Femur (tissue), 1 donor: Measurements from ENCODE around the gene GGACT.

Source experiments
- DNase-seq: peaks from one replicate; pipeline ENCODE4 v3.0.0-alpha.2; 2017

GGACT gene

DNA sequence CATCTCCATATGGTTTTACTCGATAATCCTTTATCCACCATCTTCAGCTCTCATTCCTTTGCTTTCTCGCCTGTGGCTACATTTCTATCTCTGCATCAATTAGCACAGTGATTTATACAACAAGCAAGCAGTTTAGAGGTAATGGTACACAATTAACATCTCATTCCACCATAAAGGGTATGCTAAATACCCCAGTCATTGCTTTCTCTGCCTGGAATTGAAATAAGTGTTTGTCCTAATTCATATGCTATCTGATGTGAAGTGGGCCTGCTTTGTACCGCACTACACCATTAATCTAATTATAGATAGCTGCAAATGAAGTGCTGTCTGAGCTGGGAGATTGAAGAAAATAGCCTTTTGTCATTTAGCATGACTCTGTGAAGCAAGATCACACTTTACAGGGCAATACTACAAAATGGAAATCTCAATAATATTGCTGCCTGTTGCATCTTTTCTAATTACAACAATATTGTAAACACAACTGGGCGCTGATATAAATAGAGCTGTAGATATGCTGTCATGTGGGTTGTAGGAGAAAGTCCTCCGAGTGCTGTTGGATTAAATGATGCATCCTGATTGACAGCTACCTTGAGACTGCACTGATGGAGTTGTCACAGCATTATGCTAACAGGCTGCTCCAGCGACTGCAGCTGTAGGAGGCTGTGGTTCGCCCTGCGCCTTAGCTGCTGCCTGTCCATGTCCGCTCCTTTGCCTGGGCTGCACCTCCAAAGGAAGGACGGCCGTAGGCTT, 78.2 kb downstream of the GGACT start:
- DNase-seq, result no peak

DNA sequence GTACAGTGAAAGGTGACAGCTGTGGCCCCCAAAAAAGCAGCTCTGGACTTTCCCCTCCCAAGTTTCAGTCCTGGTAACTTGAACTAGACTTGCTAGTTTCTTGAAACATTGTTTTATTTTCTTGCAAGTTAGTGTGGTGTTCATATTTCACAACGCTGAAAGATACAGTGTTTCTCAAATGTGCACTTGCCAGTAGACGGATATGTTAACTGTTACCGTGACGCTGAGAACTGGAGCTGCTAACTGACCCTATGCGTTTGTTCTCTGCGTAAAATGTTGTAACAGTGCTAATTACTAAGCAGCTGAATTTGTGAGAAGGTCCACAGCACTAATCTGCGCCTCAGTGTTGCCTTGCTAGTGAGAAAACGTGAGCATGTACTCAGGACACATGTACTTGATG, 79.6 kb downstream of the GGACT start:
- no peak for DNase-seq

DNA sequence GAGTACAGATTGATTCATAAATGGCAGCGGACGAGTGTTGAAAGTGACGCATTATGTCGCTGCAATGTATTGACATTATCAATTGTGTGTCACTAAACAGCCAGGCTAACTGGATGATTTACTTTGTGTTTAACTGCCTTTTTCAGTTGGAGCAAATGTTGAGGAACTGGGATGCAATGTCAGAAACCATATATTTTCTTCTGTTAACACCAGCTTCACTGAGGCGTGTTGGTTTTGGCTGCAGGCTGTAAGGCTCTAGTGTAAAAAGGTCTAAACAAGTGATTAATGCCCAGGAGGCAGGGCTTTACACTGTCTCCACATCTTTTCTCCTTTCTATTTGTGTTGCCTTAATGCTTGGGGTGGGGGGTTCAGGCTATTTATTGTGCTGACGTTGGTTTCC, 80.1 kb downstream of the GGACT start:
- DNase-seq, result no peak

DNA sequence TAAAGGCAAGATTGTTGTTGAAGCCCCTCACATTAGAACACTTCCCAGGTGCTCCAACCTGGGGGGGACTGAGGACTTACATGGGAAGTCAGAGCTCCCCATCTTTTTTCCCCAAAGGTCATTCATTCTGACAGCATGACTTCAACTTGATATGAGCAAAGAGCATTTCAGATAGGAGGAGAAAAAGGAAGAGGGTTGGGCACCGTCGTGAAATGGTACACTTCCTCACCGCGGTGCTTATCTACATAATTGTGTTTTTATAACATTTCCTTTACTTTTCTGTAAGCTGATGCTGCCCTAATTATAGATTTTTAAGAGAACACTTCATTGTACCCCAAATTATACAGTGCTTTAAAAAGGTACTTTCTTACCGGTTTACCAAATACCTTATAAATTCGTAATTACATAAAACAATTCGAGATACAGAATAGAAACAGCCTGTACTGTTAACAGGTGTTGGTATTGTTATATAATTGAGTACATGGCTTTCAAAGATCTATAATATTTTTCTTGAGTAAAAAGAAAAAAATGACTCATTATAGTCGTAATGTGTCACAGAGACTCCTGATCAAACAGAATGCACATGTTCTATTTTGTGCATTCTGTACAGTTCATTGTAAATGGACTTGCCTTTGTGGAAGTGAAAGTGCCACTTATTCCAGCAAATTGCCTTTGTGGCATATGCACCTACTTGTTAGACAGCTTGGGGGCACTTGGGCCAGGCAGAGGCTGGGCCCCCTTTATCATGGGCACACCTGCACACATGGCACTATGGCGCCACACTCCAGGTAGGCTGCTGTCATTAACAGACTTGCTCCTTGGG, 81.8 kb downstream of the GGACT start:
- DNase-seq, result no peak

DNA sequence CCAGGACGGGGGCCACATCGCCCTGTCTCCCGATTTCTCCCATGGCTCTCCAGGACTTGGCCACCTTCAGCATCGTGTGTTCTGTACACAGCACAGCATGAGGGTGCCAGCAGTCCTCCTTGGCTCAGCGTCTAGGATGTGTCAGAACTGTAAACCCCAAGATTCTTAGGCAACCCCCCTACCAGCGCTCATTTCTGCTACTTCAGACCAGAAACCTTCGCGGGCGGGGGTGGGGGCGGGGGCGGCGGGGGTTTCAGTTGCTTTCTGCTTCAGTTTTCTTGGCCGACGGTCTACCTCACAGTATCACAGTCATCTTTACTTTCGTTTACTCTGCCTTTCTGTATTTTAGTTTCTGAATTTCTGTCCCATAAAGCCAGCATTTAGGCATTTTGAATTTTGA, 82.4 kb downstream of the GGACT start:
- no peak for DNase-seq

DNA sequence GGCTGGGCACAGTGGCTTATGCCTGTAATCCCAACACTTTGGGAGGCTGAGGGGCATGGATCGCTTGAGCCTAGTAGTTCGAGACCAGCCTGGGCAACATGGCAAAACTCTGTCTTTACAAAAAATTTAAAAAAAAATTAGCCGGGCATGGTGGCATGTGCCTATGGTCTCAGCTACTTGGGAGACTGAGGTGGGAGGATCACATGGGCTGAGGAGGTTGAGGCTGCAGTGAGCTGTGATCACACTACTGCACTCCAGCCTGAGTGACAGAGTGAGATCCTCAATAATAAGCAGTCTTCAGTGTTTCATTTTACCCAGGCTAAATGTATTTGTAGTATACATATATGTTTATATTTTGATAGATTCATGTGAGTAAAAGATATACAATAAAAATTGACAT, 85.0 kb downstream of the GGACT start:
- DNase-seq, result no peak

DNA sequence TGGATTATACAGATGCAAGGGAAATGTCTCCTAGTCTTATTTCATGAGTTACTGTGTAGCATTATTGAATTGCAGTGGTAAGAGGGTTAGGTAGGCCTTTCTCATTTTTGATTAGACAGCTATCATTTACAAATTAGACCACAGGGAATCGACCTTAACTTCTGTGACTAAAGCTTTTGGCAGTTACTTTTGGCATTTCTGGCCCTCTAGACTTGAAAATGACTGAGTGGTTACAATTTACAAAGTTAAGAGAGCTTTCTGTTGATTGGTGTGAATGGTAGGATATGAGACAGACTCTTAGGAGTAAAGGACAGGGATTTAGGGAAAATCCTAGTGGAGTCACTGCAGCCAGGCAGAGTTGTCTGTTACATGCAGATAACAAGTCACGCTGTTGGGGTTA, 86.1 kb downstream of the GGACT start:
- no peak for DNase-seq

DNA sequence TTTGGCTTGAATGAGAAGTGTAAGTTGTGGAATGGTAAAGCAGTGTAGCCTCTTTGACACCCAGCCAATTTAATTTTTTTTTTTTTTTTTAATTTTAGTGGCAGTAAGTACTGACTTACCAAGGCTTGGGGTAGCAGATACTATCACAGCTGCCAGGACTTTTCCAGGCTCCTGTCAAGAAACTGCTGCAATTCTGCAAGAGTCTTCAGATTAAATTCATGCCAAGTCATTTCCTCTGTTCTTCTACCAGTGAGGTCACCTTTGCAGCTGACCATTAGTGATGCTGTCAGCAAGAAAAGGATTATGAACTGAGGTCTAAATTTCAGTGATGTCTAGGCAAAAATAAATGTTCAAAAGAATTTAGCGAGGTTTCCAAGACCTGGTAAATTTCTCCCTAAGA, 91.2 kb downstream of the GGACT start:
- no peak for DNase-seq

DNA sequence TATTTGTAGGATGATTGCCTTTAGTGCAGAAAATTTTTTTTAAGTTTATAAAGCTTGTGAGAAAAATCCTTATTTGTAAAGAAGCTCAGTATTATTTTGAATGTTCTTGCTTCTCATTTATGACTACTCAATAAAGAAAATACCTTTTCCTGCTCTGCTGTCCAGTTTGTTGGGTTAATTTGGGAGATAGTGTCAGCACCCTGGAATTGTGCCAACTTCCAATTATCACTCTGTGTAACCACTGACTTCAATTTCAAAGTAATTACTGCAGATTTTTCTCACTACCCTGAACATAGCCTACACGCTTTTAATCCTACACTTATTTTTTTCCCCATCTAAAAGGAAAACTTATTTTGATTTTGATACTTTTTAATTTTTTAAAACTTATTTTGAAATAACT, 93.1 kb downstream of the GGACT start:
- no peak for DNase-seq

DNA sequence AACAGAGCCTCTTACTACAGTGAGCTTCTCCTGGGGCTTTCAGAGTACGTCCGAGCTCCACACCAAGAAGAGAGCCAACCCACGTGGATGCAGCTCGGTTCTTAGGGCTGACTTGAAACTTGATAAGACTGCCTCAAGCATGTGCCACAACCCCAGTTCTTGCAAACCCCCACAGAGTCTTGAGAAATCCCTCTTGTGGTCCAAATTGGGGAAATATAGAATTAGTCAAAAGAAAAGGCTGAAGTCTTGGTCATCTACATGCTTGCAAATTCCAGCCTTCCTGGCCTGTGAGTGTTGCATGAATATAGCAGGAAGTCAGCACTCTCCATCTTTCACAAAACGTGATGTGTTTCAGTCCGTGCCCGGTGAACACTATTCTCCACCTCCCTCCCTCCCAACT, 95.2 kb downstream of the GGACT start:
- DNase-seq, result no peak

DNA sequence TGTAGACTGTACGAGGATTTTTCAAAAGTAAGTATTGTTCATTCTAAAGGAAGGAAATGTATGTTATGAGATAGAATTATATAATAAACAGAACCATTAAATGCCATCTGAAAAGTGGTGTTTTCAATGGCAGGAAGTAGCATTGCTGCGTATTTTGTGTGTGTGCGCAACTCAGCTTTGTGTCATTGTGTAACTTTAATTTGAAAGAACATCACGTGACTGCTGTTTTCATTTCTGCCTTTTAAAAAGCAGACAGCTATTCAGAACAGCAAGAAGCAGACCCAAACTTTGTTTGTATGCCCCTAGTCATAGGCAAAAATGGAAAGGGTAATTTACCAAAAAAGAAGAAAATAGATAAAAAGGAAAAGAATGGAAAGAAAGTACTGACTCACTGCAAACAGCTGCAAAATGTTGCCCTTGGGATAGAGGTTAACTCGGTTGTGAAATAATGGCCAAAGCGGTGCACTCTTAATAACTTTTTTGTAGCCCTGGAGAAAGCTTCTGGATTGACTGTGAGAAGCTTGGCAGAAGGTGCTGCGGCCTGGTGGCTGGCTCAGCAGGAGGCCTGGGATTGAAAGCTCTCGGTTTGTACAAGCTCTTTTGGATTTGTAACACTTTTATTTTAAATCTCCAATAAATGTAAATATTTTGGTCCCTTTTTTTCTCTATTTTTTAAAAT, 97.3 kb downstream of the GGACT start:
- no peak for DNase-seq

DNA sequence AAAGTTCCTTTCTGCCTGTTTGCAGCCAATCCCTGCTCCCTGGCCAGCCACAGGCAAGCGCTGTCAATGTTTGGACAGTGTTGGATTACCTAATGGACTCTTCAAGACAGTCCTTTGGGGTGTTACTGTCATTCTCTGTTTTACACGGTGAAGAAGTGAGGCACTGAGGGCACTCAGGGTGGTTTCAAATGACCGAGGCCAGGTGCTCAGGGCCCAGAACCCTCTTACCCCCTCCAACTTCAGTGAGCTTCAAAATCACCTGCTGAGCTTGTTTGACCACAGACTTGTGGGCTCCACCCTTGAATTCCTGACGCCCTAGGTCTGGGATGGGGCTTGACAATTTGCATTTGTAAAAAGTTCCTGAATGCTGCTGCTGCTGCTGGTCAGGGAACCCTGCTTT, 97.9 kb downstream of the GGACT start:
- DNase-seq, result no peak

DNA sequence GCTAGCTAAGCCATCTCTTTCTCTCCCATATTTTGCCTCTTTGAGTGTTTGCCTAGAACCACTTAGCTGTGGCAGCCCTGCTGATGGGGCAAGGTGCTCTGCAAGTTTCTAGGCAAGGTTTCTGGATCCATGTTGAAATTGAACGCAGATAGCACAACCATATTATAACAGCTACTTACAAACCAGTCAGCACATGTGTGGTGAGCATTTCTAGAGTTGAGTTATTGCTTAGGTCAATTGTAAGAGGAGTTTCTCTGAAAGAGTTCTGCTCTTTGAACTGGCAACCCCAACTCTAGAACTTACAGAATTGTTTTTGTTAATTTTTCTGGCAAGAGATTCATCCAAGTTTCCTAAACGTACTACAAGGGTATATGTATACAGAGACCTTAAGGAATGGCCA, 103.3 kb downstream of the GGACT start:
- DNase-seq, result no peak

DNA sequence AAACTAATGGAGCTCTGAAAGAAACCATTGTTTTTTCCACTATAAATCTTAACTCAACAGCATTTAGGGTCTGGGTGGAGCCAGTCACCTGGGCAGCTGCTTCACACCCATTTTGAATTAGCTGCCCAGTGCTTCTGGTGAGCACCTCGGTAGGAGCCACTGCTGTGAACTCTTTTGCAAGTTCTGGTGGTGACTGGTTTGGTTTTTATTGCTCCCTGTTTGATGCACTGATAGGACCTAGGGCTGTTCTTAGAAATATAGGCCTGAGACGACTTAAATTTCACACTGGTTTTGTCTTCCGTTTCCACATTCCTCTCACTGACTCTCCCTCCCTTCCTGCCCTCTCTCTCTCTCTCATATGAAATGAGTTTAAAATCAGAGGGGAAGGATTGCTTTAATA, 103.9 kb downstream of the GGACT start:
- no peak for DNase-seq

DNA sequence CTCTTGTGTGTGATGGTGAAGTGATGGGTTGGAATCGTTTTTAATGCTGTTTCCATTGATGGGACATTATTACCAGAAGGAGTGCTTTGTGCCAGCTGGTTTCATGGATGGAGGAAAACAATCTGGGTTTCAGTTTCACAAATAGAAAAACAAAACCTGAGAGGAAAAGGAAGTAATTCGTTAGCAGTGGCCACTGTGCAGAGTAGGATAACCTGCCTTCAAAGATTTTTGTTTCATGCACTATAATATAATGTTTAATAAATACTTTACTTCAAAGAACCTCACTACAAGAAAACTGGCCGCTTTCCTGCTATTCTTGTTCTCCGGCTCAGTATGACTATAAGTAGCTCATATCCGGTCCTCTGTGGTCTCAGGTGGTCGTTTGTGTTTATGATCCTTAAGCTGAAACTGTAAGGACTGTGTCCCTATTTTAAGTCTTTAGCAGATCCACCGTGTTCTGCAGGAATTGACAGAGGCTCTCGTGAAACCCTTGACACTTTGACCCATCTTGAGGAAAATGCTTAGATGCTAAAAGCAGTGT, 104.7 kb downstream of the GGACT start:
- no peak for DNase-seq

DNA sequence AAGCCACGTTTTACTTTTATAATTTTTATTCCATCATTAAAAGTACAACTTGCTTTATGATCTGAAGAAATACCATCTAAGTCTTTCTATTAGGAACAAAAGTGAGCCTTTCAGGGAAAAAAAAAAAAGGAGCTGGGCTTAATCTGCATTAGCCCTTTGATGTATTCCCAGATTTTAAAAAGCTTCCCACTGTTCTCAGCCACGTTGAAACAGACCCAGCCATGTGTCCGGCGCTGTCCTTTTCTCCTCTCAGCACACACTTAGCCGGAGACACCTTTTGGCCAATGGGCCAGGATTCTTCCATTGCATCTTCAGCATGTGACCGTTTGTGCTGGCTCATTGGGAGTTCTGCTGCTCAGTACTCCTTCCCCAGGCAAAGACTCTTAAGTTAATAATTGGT, 105.5 kb downstream of the GGACT start:
- no peak for DNase-seq

DNA sequence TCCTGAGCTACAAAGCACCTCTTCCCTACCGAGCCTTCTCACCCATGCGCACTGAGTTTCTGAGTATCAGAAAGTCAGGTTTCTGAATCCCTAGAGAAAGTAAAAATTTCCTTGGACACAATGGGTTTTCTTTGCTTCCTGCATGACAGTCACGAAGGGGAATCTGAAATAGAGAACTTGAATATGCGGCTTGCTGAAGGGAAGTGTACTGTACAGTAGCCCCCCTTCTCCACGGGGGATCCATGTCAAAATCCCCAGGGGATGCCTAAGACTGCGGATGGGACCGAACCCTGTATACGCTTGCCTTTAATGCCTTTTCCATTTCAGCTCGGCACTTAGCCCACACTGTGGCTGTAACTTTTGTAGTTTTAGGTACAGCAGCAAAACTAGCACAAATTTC, 107.9 kb downstream of the GGACT start:
- DNase-seq, result no peak
